HEK293T (cell line): Measurements from ENCODE around the gene ANKRD33.
A peak's percentile ranks its signal among the peaks of the same experiment; 100 is the strongest.

Experiments used
- CTCF ChIA-PET: fragments of 350-600 bp; formaldehyde crosslinking; extraction: SDS; loops from one replicate; lab custom pipeline; 2021; ENCODE audit warnings: antibody characterized with exemption, inconsistent platforms; lab: Yijun Ruan, JAX
- POLR2A ChIA-PET: fragments of 350-600 bp; formaldehyde crosslinking; extraction: SDS; loops from one replicate; lab custom pipeline; 2020; ENCODE audit warnings: antibody characterized with exemption, inconsistent platforms; lab: Yijun Ruan, JAX
- DNase-seq: peaks from one replicate; pipeline ENCODE4 v3.0.0; 2012; ENCODE audit warnings: mixed read lengths; ENCODE audit errors: extremely low spot score
- ARNT ChIP-seq: fragments of 450-650 bp; IDR thresholded peaks from 2 replicates; pipeline ENCODE4 v1.6.1; 2017; ENCODE audit warnings: mild to moderate bottlenecking
- BHLHE40 ChIP-seq: fragments of 450-650 bp; IDR thresholded peaks from 2 replicates; pipeline ENCODE4 v1.6.1; 2016; ENCODE audit warnings: mild to moderate bottlenecking, moderate library complexity, borderline replicate concordance
- CTBP1 ChIP-seq: fragments of 450-650 bp; IDR thresholded peaks from 2 replicates; pipeline ENCODE4 v1.6.1; 2016; ENCODE audit warnings: borderline replicate concordance
- ELF4 ChIP-seq: fragments of 450-650 bp; IDR thresholded peaks from 2 replicates; pipeline ENCODE4 v1.6.1; 2017; ENCODE audit warnings: antibody characterized with exemption
- FOXA1 ChIP-seq: fragments of 450-650 bp; IDR thresholded peaks from 2 replicates; pipeline ENCODE4 v1.6.1; 2016; ENCODE audit warnings: mild to moderate bottlenecking
- FOXK2 ChIP-seq: fragments of 450-650 bp; IDR thresholded peaks from 2 replicates; pipeline ENCODE4 v1.6.1; 2016; ENCODE audit warnings: mild to moderate bottlenecking
- FOXM1 ChIP-seq: fragments of 450-650 bp; IDR thresholded peaks from 2 replicates; pipeline ENCODE4 v1.6.1; 2017; ENCODE audit warnings: mild to moderate bottlenecking, borderline replicate concordance
- HDGF ChIP-seq: fragments of 450-650 bp; IDR thresholded peaks from 2 replicates; pipeline ENCODE4 v1.6.1; 2017; ENCODE audit warnings: antibody characterized with exemption, borderline replicate concordance
- L3MBTL2 ChIP-seq: fragments of 450-650 bp; conservative IDR thresholded peaks from 2 replicates; pipeline ENCODE4 v1.6.1; 2016; ENCODE audit warnings: mild to moderate bottlenecking
- LEF1 ChIP-seq: fragments of 450-650 bp; IDR thresholded peaks from 2 replicates; pipeline ENCODE4 v1.6.1; 2017; ENCODE audit warnings: mild to moderate bottlenecking, borderline replicate concordance
- NFRKB ChIP-seq: fragments of 450-650 bp; IDR thresholded peaks from 2 replicates; pipeline ENCODE4 v1.6.1; 2016; ENCODE audit warnings: mild to moderate bottlenecking, moderate library complexity
- SP1 ChIP-seq: fragments of 450-650 bp; IDR thresholded peaks from 2 replicates; pipeline ENCODE4 v1.6.1; 2017
- SUZ12 ChIP-seq: fragments of 450-650 bp; IDR thresholded peaks from 2 replicates; pipeline ENCODE4 v1.6.1; 2016; ENCODE audit warnings: mild to moderate bottlenecking
- TARDBP ChIP-seq: fragments of 450-650 bp; IDR thresholded peaks from 2 replicates; pipeline ENCODE4 v1.6.1; 2016
- ZNF384 ChIP-seq: fragments of 450-650 bp; IDR thresholded peaks from 2 replicates; pipeline ENCODE4 v1.6.1; 2016
- TF ChIP-seq, protein P1 (sequence below): fragments of 450-650 bp; IDR thresholded peaks from 2 replicates; pipeline ENCODE4 v1.6.1; 2016

Gene ANKRD33

DNA sequence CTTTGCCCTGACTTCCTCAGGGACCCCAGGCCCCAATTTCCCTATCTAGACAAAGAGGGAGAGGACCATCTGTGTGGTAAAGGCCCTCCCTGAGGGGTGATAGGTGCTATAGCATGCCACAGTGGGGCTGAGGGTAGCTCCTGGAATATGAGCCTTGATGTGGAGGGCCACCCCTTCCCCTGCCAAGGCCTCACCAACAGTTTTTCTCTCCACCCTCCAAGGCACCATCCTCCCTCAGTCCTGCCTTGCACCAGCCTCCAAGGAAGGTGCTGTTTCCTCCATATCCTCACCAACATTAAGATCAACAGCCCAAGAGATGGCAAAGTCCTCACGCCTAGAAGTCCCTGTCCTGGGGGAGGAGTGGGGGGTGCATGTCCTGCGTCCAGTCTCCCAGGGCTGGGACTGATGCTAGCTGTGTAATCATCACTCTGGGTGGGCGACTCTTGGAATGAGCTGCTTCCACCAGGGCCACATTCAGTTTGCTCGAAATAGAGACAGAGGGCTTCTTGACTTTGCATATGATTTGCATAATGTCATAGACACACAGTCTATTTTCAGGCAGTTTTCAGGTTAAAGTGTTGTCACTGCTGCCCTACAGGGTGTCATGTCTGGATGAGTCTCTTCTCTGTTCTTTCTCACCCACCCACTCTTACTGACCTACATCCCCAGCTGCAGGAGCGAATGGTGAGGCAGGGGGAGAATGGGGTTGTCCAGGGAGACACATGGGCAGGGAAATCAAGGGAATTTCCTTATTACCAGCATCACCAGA, 36.8 kb downstream of the ANKRD33 start:
- DNase-seq: no peak
- POLR2A ChIA-PET: no interaction called here

DNA sequence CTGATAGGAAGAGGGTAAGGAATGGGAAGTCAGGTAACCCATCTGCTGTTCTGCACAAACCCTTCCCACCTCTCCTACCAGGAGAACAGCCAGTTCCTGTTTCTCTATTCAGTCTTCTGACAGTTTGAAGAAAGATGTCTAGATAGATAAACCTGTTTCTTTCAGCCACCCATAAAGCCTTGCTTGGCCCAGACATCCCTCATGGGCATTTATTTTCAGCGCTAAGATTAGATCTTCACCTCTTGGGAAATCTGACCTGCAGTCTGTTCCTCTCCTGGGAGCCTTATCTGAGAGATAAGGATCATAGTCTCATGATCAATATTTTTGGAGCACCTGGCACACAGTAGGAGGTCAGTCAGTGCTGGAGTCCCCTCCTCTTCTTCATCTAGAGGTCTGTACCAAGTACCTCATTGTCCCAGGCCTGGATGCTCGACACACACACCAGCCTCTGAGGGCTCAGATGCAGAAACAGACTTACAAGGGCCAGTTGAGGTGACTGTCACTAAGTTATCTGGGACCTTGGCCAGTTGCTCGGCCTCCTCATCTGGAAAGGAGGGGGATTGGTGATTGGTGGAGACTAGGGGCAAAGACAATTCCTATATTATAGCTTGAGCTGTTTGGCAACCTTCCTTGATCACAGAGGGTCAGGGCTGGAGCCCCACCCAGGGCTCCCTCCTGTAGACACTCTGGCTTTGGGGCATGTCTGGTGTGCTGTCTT, 37.6 kb downstream of the ANKRD33 start:
- POLR2A ChIA-PET: no interaction called here
- no peak for TF ChIP-seq HDGF
- no peak for TF ChIP-seq LEF1
- no peak for TF ChIP-seq ZNF384
- TF ChIP-seq BHLHE40: no peak
- no peak for TF ChIP-seq NFRKB
- no peak for TF ChIP-seq FOXA1
- no peak for TF ChIP-seq ELF4
- no peak for TF ChIP-seq CTBP1
- no peak for TF ChIP-seq FOXM1
- CTCF ChIA-PET: interaction anchor here (1.1 to 1.5 kb wide), 2 partner anchors 9 to 12 kb away, joined by 3 read pairs; no protein-coding TSS in a partner anchor
- DNase-seq: no peak

More for the DNA sequence above, 36.8 kb downstream of the ANKRD33 start:
- CTCF ChIA-PET: interaction anchor here (3.6 kb wide), 1 partner anchor 13 kb away, joined by 31 read pairs; no protein-coding TSS in a partner anchor
- no peak for TF ChIP-seq FOXM1
- TF ChIP-seq CTBP1: no peak
- TF ChIP-seq SUZ12: no peak
- no peak for TF ChIP-seq L3MBTL2
- TF ChIP-seq HDGF: no peak
- TF ChIP-seq LEF1: no peak
- TF ChIP-seq FOXA1: no peak
- TF ChIP-seq ELF4: no peak
- no peak for TF ChIP-seq ZNF384
- no peak for TF ChIP-seq SP1
- TF ChIP-seq TARDBP: no peak
- no peak for TF ChIP-seq FOXK2

DNA sequence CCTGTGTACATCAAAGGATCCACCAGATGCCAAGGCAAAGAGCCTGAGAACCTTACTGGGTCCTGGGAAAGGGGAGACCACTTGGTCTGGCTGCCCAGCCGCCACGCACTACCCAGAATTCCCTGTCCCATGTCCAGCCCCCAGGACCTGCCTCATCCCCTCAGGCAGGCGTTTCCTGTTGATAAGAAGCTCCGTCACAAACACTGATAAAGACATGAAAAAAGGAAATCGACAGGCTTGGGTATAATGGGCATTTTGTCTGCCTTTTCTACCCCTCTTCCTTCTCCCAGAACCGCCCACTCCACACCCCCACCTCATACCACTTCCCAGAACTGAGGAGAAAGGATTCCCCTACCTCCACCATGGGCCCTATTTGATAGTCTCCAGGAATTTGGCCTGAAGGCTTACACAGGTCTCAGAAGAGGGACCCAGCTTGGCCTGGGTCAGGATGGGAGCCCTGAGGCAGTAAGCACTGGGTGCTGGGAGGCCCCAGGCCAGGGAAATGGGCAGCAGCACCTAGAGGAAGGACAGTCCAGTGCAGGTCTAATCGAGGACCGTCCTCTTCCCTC, 38.2 kb downstream of the ANKRD33 start:
- ChIA-PET POLR2A (no interaction called here), CTCF (interaction anchor here (1.1 to 1.5 kb wide), 3 partner anchors 8 to 55 kb away, joined by 3 read pairs; no protein-coding TSS in a partner anchor)
- TF ChIP-seq SUZ12 (no peak), FOXA1 (no peak), LEF1 (no peak), HDGF (no peak), TARDBP (no peak), BHLHE40 (no peak), L3MBTL2 (no peak), ARNT (no peak), FOXM1 (no peak), FOXK2 (no peak), ELF4 (no peak), NFRKB (no peak)
- TF ChIP-seq, protein P1, sequence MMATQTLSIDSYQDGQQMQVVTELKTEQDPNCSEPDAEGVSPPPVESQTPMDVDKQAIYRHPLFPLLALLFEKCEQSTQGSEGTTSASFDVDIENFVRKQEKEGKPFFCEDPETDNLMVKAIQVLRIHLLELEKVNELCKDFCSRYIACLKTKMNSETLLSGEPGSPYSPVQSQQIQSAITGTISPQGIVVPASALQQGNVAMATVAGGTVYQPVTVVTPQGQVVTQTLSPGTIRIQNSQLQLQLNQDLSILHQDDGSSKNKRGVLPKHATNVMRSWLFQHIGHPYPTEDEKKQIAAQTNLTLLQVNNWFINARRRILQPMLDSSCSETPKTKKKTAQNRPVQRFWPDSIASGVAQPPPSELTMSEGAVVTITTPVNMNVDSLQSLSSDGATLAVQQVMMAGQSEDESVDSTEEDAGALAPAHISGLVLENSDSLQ: no peak
- no peak for DNase-seq

DNA sequence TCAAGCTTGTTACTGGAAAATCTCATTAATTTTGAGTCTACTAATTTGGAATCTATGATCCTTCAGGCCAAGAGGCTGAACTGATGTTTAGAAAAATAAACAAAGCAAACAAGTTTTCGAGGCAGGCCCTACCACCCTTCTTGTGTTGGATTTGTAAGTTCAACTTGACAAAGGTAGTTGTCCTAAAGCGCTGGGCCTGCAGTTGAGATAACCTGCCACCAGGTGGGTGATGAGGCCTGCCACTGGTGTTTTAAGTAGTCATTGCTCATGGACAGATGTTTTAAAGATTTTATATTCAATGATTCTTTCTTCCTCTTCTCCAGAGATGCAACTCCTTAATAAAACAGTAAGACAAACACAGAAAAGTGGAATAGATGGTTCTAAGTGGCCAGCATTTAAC, 38.8 kb downstream of the ANKRD33 start:
- DNase-seq: peak; percentile 36

DNA sequence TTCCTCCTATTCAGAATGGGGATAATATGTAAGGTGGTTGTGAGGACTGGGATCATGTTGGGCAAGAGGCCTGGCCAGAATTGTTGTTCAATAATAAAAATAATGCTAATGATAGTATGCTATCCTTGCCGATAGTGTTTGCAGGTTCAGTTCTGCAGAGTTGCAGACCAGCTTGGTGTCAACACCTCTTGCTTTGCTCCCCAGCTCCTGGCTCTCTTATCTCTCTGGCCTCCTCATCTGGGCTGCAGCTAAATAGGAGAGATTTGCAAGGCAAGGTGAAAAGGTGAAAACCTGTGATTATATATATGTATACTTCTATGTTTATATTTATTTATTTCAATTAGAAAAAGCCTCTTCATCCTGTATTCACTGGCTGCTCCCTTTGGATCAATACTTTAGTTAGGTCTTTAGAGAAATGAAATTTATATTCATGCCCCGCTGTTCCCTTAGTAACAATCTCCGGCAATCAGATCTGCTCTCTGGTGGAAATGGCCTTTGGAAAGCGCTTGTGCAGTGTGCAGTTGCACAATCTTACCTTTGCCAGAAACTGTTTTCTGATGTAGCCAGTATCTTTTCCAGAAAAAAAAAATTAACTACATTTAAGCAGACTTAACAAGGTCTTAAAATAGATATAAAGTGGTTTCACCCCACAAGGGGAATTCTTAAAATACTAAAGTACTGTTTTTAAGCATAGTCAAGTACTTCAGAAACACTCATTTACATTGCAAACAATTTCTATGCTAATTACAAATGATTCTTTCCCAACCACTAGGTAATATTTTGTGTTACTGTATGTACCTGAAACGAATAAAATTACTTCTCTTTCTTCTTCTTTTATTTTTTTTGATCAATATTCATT, 44.5 kb downstream of the ANKRD33 start:
- CTCF ChIA-PET: no interaction called here
- POLR2A ChIA-PET: no interaction called here
- TF ChIP-seq SUZ12 (no peak), L3MBTL2 (no peak), LEF1 (no peak), FOXK2 (no peak), FOXM1 (no peak), CTBP1 (no peak), NFRKB (no peak), ZNF384 (no peak), SP1 (no peak), FOXA1 (no peak), ELF4 (no peak), HDGF (no peak), BHLHE40 (no peak), TARDBP (no peak)
- TF ChIP-seq, protein P1: no peak
- DNase-seq: no peak

More for the DNA sequence above, 38.8 kb downstream of the ANKRD33 start:
- TF ChIP-seq ARNT (no peak), CTBP1 (no peak), LEF1 (no peak), BHLHE40 (no peak)
- TF ChIP-seq, protein P1: no peak
- ChIA-PET POLR2A (no interaction called here), CTCF (interaction anchor here (1.1 to 1.5 kb wide), 4 partner anchors 7 to 99 kb away, joined by 3 read pairs; no protein-coding TSS in a partner anchor)
